ENCODE results near the gene BARHL1. TPM values are rescaled to one million over a fixed set of nuclear protein-coding genes. Genes with fewer than 3 reads are reported as not detected.

The BARHL1 gene
- total and polyA plus RNA-seq, 9 of the 15 experiments (the other 6 are each of a cell fraction or from before 2014, with no cell fraction given), result not detected

DNA sequence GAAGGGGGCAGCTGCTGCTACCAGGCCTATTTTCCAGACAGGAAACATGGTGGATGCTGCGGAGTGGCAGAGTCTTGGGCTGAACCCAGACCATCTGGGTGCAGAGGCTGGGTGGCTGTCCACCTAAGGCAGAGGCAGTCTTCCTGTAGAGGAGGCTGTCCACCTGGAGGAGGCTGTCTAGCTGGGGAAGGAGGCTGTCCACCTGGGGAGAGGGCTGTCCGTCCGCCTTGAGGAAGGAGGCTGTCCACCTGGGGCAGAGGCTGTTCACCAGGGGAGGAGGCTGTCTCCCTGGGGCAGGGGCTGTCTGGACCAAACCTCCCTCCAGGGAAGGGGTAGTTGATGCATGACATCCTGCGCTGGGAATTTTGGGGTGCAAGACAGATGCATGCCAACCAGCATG, 39.2 kb upstream of the BARHL1 start (continued):
- TF ChIP-seq ZZZ3 (IDR thresholded peaks at IDR 0.05), result no peak
- TF ChIP-seq, protein P1, sequence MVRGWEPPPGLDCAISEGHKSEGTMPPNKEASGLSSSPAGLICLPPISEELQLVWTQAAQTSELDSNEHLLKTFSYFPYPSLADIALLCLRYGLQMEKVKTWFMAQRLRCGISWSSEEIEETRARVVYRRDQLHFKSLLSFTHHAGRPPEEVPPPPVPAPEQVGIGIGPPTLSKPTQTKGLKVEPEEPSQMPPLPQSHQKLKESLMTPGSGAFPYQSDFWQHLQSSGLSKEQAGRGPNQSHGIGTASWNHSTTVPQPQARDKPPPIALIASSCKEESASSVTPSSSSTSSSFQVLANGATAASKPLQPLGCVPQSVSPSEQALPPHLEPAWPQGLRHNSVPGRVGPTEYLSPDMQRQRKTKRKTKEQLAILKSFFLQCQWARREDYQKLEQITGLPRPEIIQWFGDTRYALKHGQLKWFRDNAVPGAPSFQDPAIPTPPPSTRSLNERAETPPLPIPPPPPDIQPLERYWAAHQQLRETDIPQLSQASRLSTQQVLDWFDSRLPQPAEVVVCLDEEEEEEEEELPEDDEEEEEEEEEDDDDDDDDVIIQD (CRISPR knock-in tag; IDR thresholded peaks at IDR 0.05), result no peak
- TF ChIP-seq, protein P2, sequence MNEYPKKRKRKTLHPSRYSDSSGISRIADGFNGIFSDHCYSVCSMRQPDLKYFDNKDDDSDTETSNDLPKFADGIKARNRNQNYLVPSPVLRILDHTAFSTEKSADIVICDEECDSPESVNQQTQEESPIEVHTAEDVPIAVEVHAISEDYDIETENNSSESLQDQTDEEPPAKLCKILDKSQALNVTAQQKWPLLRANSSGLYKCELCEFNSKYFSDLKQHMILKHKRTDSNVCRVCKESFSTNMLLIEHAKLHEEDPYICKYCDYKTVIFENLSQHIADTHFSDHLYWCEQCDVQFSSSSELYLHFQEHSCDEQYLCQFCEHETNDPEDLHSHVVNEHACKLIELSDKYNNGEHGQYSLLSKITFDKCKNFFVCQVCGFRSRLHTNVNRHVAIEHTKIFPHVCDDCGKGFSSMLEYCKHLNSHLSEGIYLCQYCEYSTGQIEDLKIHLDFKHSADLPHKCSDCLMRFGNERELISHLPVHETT (CRISPR knock-in tag; conservative IDR thresholded peaks at IDR 0.05 in 1 of 2, IDR thresholded peaks at IDR 0.05 in 1 of 2), result no peak
- TF ChIP-seq CBX2 (IDR thresholded peaks at IDR 0.05; ENCODE audit: insufficient read depth, low read length, poor library complexity, severe bottlenecking), result no peak
- TF ChIP-seq ZNF174 (CRISPR knock-in tag; IDR thresholded peaks at IDR 0.05), result no peak
- no peak for TF ChIP-seq PRMT5 (CRISPR knock-in tag; IDR thresholded peaks at IDR 0.05)
- TF ChIP-seq DMBX1 (CRISPR knock-in tag; IDR thresholded peaks at IDR 0.05; ENCODE audit: borderline replicate concordance), result no peak
- no peak for TF ChIP-seq FOSL1 (tag; conservative IDR thresholded peaks at IDR 0.05)
- TF ChIP-seq ZKSCAN1 (IDR thresholded peaks at IDR 0.05; ENCODE audit: low read depth, low read length), result no peak
- no peak for TF ChIP-seq CCNT2 (IDR thresholded peaks at IDR 0.05; ENCODE audit: borderline replicate concordance, extremely low read depth, insufficient read length, low read depth, low read length)
- TF ChIP-seq, protein P3, sequence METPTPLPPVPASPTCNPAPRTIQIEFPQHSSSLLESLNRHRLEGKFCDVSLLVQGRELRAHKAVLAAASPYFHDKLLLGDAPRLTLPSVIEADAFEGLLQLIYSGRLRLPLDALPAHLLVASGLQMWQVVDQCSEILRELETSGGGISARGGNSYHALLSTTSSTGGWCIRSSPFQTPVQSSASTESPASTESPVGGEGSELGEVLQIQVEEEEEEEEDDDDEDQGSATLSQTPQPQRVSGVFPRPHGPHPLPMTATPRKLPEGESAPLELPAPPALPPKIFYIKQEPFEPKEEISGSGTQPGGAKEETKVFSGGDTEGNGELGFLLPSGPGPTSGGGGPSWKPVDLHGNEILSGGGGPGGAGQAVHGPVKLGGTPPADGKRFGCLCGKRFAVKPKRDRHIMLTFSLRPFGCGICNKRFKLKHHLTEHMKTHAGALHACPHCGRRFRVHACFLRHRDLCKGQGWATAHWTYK (CRISPR knock-in tag; IDR thresholded peaks at IDR 0.05), result no peak
- no peak for TF ChIP-seq PTRF (tag; IDR thresholded peaks at IDR 0.05)
- TF ChIP-seq CBFA2T2 (conservative IDR thresholded peaks at IDR 0.05), result no peak
- TF ChIP-seq PCBP2 (IDR thresholded peaks at IDR 0.05; ENCODE audit: low read depth, low read length, poor library complexity, severe bottlenecking), result no peak
- TF ChIP-seq NFIC (IDR thresholded peaks at IDR 0.05), result no peak

Measured in K562 (cell line).